Stimulated activated naive B cell treated with anti-CD40 and anti-IgM and Interleukin-4, amounts not matched to agents 10 μg/mL and 1 μg/mL and 100 μg/mL, for 72 hours (primary cell): ENCODE results near the gene RALGAPB.
A peak's percentile ranks its signal among the peaks of the same experiment; 100 is the strongest.

ENCODE experiments used
- ATAC-seq, 2 donors: fragments of 150-1000 bp; cut with Tn5 transposase; replicated peaks; 2 replicates each; pipeline ENCODE4 v1.10.0; 2021; ENCODE audit warnings: moderate library complexity in 1 of 2
- DNase-seq: peaks from one replicate; pipeline ENCODE4 v3.0.0; 2021
- H3K27ac Mint-ChIP-seq: one replicate; pipeline ENCODE4 v1.8.0; 2022; ENCODE audit warnings: mild to moderate bottlenecking, mixed read lengths
- H3K27me3 Mint-ChIP-seq, 2 donors: one replicate each; pipeline ENCODE4 v1.8.0; 2022; ENCODE audit warnings: mixed read lengths in 2 of 2
- H3K36me3 Mint-ChIP-seq, 2 donors: one replicate each; pipeline ENCODE4 v1.8.0; 2022; ENCODE audit warnings: mixed read lengths in 2 of 2, mild to moderate bottlenecking in 1 of 2
- H3K4me1 Mint-ChIP-seq, 2 donors: one replicate each; pipeline ENCODE4 v1.8.0; 2022; ENCODE audit warnings: mixed read lengths in 2 of 2, mild to moderate bottlenecking in 1 of 2
- H3K4me3 Mint-ChIP-seq, 2 donors: one replicate each; pipeline ENCODE4 v1.8.0; 2022; ENCODE audit warnings: mild to moderate bottlenecking in 2 of 2, mixed read lengths in 2 of 2, moderate library complexity in 1 of 2
- H3K9me3 Mint-ChIP-seq, 2 donors: one replicate each; pipeline ENCODE4 v1.8.0; 2022; ENCODE audit warnings: mixed read lengths in 2 of 2, mild to moderate bottlenecking in 1 of 2

The RALGAPB gene

GRCh38 chr20:38528167-38528566 lies 55.5 kb downstream of the RALGAPB start:
- no peaks in the 10 kb centered on the region for H3K4me1 Mint-ChIP-seq
- peaks cover 28 to 52% of the 10 kb centered on the region in 2 donors for H3K36me3 Mint-ChIP-seq
- H3K4me3 Mint-ChIP-seq = no peak overlapping the region
- no peaks in the 10 kb centered on the region for H3K9me3 Mint-ChIP-seq
- ATAC-seq = no peak
- no peaks in the 10 kb centered on the region for H3K27me3 Mint-ChIP-seq
- no peak overlapping the region for H3K27ac Mint-ChIP-seq
- no peak for DNase-seq

DNA sequence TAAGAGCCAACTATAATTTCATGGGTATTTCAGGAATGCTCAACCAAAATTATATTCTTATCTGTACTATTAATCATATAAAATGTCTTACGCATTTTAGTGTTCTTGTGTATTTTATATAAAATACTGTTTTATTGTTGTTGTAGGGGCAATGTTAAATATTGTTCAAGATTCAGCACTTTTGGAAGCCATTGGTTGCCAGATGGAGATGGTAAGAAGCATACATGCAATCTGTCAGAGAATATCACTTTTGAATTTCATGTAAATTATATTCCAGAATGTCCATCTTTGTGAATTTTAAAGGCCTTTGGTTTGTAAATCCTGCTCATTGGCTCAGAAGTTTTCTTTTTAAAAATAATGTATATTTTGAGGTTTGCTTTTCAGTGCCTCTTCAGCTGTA lies 58.4 kb downstream of the RALGAPB start:
- Mint-ChIP-seq H3K4me1 (no peaks in the 10 kb centered on the region), H3K36me3 (peaks cover 29 to 41% of the 10 kb centered on the region in 2 donors)

GRCh38 chr20:38534756-38535155 lies 62.1 kb downstream of the RALGAPB start:
- Mint-ChIP-seq H3K27ac (no peak overlapping the region), H3K27me3 (no peaks in the 10 kb centered on the region), H3K4me3 (no peak overlapping the region), H3K36me3 (peaks cover 30 to 45% of the 10 kb centered on the region in 2 donors), H3K9me3 (no peaks in the 10 kb centered on the region), H3K4me1 (peaks cover 0 to 1% of the 10 kb centered on the region in 2 donors)
- no peak for DNase-seq
- ATAC-seq = no peak

More for the DNA sequence above, 58.4 kb downstream of the RALGAPB start:
- H3K27me3 Mint-ChIP-seq = no peaks in the 10 kb centered on the region
- H3K27ac Mint-ChIP-seq = no peak overlapping the region
- H3K4me3 Mint-ChIP-seq = no peak overlapping the region
- no peak for ATAC-seq
- DNase-seq = no peak
- no peaks in the 10 kb centered on the region for H3K9me3 Mint-ChIP-seq

DNA sequence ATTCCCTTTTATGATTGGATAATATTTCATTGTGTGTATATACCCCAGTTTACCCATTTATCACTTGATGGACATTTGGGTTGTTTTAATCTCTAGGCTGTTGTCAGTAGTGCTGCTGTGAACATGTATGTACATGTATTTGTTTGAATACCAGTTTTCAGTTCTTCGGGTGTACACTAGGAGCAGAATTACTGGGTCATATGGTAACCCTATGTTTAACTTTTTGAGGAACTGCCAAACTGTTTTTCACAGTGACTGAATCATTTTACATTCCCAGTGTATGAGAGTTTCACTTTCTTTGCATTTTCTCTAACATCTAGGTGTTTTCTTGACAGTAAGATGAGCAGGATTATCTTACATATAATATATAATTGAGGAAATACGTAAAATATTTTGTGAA lies 63.7 kb downstream of the RALGAPB start:
- Mint-ChIP-seq H3K9me3 (no peaks in the 10 kb centered on the region), H3K4me3 (no peak overlapping the region), H3K27me3 (no peaks in the 10 kb centered on the region), H3K36me3 (peaks cover 31 to 50% of the 10 kb centered on the region in 2 donors), H3K4me1 (peaks cover 0 to 1% of the 10 kb centered on the region in 2 donors), H3K27ac (no peak overlapping the region)
- ATAC-seq (no peak), DNase-seq (no peak)

- DNase-seq = no peak
- H3K4me1 Mint-ChIP-seq = peaks cover 0 to 1% of the 10 kb centered on the region in 2 donors
- H3K27me3 Mint-ChIP-seq = no peaks in the 10 kb centered on the region
- H3K36me3 Mint-ChIP-seq = peaks cover 33 to 50% of the 10 kb centered on the region in 2 donors
- no peaks in the 10 kb centered on the region for H3K9me3 Mint-ChIP-seq
- H3K27ac Mint-ChIP-seq = peak overlapping the region; percentile 14
- ATAC-seq = no peak
- H3K4me3 Mint-ChIP-seq = no peak overlapping the region
Observed at GRCh38 chr20:38537176-38537575, 64.5 kb downstream of the RALGAPB start.

GRCh38 chr20:38538789-38539188 lies 66.1 kb downstream of the RALGAPB start:
- Mint-ChIP-seq H3K27ac (no peak overlapping the region), H3K9me3 (no peaks in the 10 kb centered on the region), H3K4me3 (no peak overlapping the region), H3K4me1 (peaks cover 1 to 6% of the 10 kb centered on the region in 2 donors), H3K27me3 (no peaks in the 10 kb centered on the region), H3K36me3 (peaks cover 34 to 54% of the 10 kb centered on the region in 2 donors)
- DNase-seq (no peak), ATAC-seq (no peak)

- H3K9me3 Mint-ChIP-seq = no peaks in the 10 kb centered on the region
- peaks cover 29 to 59% of the 10 kb centered on the region in 2 donors for H3K36me3 Mint-ChIP-seq
- H3K27ac Mint-ChIP-seq = no peak overlapping the region
- no peaks in the 10 kb centered on the region for H3K27me3 Mint-ChIP-seq
- ATAC-seq (peak; percentile 39), DNase-seq (no peak)
- no peak overlapping the region for H3K4me3 Mint-ChIP-seq
- peaks cover 0 to 6% of the 10 kb centered on the region in 2 donors for H3K4me1 Mint-ChIP-seq
Observed at GRCh38 chr20:38543014-38543906, 70.6 kb downstream of the RALGAPB start.

DNA sequence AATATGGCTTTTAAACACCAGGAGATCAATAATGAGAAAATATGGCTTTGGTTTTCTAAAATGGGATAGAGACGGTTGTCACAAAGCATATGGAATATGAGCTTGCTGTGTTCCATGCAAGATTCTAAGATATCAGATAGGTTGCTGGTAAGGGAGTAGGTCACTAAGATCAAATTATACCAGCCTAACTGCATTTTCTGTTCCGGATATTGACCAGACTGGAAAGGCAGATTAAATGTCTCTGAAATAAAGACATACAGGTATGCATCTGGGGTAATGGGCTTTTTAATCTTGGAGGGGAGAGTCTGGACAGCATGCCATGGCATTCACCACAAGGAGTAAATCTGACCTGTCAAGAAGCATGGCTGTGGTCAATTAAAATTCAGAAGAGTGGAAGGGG lies 73.1 kb downstream of the RALGAPB start:
- H3K4me3 Mint-ChIP-seq = no peak overlapping the region
- H3K36me3 Mint-ChIP-seq = peaks cover 34 to 65% of the 10 kb centered on the region in 2 donors
- H3K9me3 Mint-ChIP-seq = no peaks in the 10 kb centered on the region
- ATAC-seq (no peak), DNase-seq (no peak)
- H3K27ac Mint-ChIP-seq = no peak overlapping the region
- peaks cover 0 to 6% of the 10 kb centered on the region in 2 donors for H3K4me1 Mint-ChIP-seq
- no peaks in the 10 kb centered on the region for H3K27me3 Mint-ChIP-seq

GRCh38 chr20:38547288-38548085 lies 74.8 kb downstream of the RALGAPB start:
- DNase-seq (no peak), ATAC-seq (no peak)
- H3K4me3 Mint-ChIP-seq = no peak overlapping the region
- no peaks in the 10 kb centered on the region for H3K9me3 Mint-ChIP-seq
- no peak overlapping the region for H3K27ac Mint-ChIP-seq
- peaks cover 0 to 6% of the 10 kb centered on the region in 2 donors for H3K4me1 Mint-ChIP-seq
- no peaks in the 10 kb centered on the region for H3K27me3 Mint-ChIP-seq
- peaks cover 24 to 52% of the 10 kb centered on the region in 2 donors for H3K36me3 Mint-ChIP-seq

DNA sequence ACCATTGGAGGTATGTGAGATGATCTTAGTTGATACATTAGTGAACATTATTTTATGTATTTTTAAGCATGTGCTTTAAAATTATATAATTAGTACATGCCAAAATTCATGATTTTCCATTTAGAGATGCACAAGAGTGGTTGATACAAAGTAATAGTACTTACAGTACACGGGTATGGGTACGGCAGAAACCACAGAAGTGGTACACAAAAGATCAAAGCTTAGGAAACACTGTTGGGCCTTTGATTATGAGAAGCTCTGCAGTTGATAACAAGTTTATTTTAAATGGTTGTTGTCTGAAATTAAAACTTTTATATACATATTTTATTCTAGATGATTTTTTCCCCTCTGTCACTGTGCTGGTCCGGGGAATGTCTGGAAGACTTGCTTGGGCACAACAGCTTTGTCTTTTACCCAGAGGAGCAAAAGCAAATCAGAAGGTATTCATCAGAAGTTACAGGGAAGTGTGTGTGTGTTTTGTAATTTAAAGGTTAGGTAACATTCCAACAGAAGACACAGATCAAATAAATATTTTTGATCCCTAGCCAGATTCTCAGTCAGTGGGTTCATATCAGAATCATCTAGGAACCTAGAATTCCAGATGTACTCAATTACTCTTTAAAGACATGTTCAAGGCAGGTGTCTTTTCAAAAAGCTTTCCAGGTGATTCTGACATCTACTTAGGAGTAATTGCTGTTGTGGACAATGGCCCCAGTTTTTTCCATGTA lies 75.9 kb downstream of the RALGAPB start:
- DNase-seq (no peak), ATAC-seq (no peak)
- no peak overlapping the region for H3K27ac Mint-ChIP-seq
- H3K27me3 Mint-ChIP-seq = no peaks in the 10 kb centered on the region
- H3K36me3 Mint-ChIP-seq = peaks cover 20 to 44% of the 10 kb centered on the region in 2 donors
- H3K9me3 Mint-ChIP-seq = no peaks in the 10 kb centered on the region
- no peak overlapping the region for H3K4me3 Mint-ChIP-seq
- peaks cover 0 to 1% of the 10 kb centered on the region in 2 donors for H3K4me1 Mint-ChIP-seq

GRCh38 chr20:38550274-38550673 lies 77.6 kb downstream of the RALGAPB start:
- no peaks in the 10 kb centered on the region for H3K4me1 Mint-ChIP-seq
- no peaks in the 10 kb centered on the region for H3K27me3 Mint-ChIP-seq
- no peak overlapping the region for H3K27ac Mint-ChIP-seq
- no peak for ATAC-seq
- peaks cover 23 to 45% of the 10 kb centered on the region in 2 donors for H3K36me3 Mint-ChIP-seq
- no peak overlapping the region for H3K4me3 Mint-ChIP-seq
- no peaks in the 10 kb centered on the region for H3K9me3 Mint-ChIP-seq
- DNase-seq = no peak

- no peaks in the 10 kb centered on the region for H3K27me3 Mint-ChIP-seq
- H3K27ac Mint-ChIP-seq = no peak overlapping the region
- no peaks in the 10 kb centered on the region for H3K4me1 Mint-ChIP-seq
- ATAC-seq (no peak), DNase-seq (no peak)
- peaks cover 19 to 39% of the 10 kb centered on the region in 2 donors for H3K36me3 Mint-ChIP-seq
- no peak overlapping the region for H3K4me3 Mint-ChIP-seq
- no peaks in the 10 kb centered on the region for H3K9me3 Mint-ChIP-seq
Observed at GRCh38 chr20:38551056-38551626, 78.5 kb downstream of the RALGAPB start.

DNA sequence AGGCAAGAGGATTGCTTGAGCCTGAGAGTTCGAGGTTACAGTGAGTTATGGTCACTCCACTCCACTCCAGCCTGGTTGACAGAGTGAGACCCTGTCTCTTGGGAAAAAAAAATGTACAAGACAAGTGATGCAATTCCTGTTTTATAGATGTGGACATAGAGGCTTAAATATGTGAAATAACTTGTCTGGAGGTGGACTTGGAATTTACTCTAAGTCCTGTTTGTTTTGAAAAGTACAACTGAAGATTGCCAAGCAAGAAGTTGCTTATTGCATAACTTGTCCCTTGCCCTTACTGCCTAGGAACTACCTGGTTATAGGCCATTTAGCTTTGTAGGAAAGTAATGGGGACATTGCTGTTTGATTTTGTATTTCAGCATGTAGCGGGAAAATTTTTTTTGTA lies 82.3 kb downstream of the RALGAPB start:
- ATAC-seq = no peak
- Mint-ChIP-seq H3K27ac (no peak overlapping the region), H3K27me3 (no peaks in the 10 kb centered on the region), H3K9me3 (no peaks in the 10 kb centered on the region), H3K36me3 (peaks cover 20 to 37% of the 10 kb centered on the region in 2 donors), H3K4me1 (peaks cover 0 to 2% of the 10 kb centered on the region in 2 donors), H3K4me3 (no peak overlapping the region)
- no peak for DNase-seq

- Mint-ChIP-seq H3K4me1 (peaks cover 0 to 2% of the 10 kb centered on the region in 2 donors), H3K36me3 (peaks cover 22 to 39% of the 10 kb centered on the region in 2 donors), H3K9me3 (no peaks in the 10 kb centered on the region), H3K27ac (no peak overlapping the region), H3K4me3 (no peak overlapping the region), H3K27me3 (no peaks in the 10 kb centered on the region)
- ATAC-seq (no peak), DNase-seq (no peak)
Observed at GRCh38 chr20:38555395-38555794, 82.8 kb downstream of the RALGAPB start.
